A549 treated with RU486 at 1 μM for 4 hours (cell line): ENCODE measurements around the gene POLH. TPM values are rescaled to one million over a fixed set of nuclear protein-coding genes. Genes with fewer than 3 reads are reported as not detected.

Source experiments
- total RNA-seq: library from RNA; stranded (reverse); fragments of 200-300 nt; extraction: Qiagen RNA extraction; gene quantifications from 5 replicates; pipeline ENCODE4 v1.2.3, GENCODE V29; 2022; ENCODE audit warnings: low read depth

Gene POLH
- total RNA-seq, result 8.4 to 10.3 TPM (median 9.1 TPM) in 5 replicates

DNA sequence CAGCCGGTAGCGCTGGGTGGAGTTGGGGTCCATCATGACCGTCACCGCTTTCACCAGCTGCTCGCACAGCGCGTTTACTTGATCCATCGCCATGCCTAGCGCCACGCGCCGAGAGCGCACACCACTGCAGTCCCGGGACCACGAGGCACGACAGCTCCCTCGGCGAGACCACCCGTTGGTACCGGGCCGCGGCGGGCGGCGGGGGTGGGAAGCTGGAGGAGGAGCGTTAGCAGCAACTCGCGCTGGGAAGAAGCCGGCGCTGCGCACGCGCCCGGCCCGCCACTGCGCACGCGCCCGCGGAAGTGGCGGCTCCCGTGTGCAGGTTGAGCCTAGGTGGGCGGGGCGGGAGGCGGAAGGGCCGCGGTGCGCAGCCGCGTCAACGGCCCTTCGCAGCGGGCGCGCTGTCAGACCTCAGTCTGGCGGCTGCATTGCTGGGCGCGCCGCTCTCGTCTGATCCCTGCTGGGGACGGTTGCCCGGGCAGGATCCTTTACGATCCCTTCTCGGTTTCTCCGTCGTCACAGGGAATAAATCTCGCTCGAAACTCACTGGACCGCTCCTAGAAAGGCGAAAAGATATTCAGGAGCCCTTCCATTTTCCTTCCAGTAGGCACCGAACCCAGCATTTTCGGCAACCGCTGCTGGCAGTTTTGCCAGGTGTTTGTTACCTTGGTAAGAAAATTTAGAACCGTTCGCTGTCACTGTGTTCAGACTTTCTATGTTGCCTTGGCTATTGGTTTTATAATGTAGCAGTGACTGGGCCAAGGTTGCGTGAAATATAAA, at the start of gene POLH, which contains the start of gene XPO5:
POLH (plus strand) TSS at position 414 of the 780 bp plus-strand sequence. CDS start 6,135 bp downstream, outside the sequence.
XPO5 (minus strand) TSS at position 267 of the 780 bp plus-strand sequence; CDS start at position 93, 174 bp downstream.

DNA sequence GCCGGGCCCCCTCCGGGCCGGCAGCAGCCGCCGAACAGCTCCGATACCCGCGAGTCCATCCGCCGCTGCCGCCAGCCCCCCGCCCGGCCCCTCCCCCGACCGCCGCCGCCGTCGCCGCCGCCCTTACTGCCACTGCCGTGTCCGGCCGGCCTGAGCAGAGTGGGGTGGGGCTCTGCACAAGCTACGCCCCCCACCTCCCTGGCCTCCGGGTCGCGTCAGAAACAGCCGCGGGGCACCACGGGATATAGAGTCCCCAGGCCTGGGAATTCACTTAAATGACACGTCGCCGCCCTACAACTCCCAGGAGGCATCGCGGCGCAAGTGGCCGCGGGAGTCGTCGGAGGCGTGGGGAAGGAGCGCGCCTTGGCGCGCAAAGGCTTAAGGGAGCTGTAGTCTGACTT, 53.1 kb downstream of the POLH start, which contains the start of gene GTPBP2:
GTPBP2 (minus strand) TSS at position 161 of the 401 bp plus-strand sequence; CDS start at position 59, 102 bp downstream.

DNA sequence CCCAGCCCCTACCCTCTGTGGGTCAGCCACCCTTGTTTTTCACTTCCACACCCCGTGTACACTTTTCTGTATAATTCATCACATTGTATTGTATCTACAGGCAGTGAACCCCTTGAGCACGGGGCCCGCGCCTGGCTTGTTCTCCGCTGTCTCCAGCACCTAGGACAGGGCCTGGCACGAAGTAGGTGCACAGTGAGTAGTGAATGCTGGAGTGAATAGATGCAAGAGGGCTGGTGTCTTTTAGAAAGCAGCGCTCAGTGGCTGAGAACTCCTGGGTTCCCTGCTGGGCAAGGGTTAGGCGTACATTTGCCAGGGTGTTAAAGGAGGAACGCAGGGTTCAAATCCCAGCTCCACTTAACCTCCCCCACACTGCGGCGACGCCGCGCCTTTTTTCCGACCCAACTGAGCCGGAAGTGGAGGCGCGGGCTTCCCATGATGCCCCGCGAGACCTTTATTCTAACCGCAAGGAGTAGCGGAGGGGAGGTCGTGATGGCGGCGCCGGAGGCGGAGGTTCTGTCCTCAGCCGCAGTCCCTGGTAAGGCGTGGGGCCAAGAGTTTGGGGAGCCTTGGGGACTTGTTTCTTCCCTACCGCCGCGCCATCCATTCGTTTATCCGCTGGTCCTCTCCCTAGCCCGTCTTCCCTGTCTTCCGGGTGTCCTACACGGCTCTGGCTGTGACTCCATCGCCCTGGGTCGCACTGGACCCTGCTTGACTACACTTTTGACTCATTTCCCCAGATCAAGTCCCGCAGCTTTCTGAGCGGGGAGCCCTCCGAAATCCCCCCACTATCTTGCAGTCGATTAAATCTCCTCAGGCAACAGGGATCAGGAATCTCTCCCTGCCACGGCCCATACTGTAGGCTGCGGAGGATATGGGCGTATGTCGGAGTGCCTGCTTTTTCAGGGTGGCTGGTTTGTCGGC, 59.7 kb downstream of the POLH start, which contains the start of gene MAD2L1BP:
MAD2L1BP (plus strand) TSS at position 454 of the 921 bp plus-strand sequence; CDS start at position 490, 36 bp downstream.

DNA sequence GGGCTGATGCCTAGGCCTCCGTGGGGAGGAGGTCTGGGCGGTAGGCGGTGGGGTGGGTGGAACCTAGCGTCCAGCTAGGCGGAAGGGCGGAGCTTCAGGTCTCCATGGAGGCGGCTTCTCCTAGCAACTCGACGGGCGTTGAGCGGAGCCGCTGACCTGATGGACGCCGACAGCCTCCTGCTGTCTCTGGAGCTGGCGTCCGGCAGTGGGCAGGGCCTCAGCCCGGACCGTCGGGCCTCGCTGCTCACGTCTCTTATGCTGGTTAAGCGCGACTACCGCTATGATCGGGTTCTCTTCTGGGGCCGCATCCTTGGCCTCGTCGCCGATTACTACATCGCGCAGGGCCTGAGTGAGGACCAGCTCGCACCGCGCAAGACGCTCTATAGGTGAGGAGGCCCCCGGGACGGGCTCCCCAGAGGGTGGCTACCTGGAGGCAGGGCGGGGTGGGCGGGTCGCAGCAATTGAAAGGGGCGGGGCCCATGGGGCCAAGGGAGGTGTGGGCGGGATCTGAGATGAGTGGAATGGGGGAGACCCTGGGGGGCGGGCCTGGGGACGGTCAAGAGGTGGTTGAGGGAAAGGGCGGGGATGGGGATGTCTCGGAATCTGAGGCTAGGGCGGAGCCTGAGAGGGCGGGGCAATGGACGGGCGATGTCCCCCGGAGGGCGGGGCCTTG, 69.1 kb downstream of the POLH start, which contains the start of gene RSPH9:
RSPH9 (plus strand) TSS at position 97 of the 673 bp plus-strand sequence; CDS start at position 160, 63 bp downstream.

Other genes with a start within 250 kb of the POLH start
- gene ZNF318, start 206.5 kb upstream of the POLH start, total RNA-seq, result 3.6 to 5.2 TPM (median 4.9 TPM) in 5 replicates
- 5.9 to 12.5 TPM (median 9.2 TPM) in 5 replicates for gene ABCC10, start 148.6 kb upstream of the POLH start, total RNA-seq
- 3.6 to 6.8 TPM (median 5.7 TPM) in 5 replicates for gene DLK2, start 120.6 kb upstream of the POLH start, total RNA-seq
- gene TJAP1, start 98.6 kb upstream of the POLH start, total RNA-seq, result 15.1 to 20.9 TPM (median 19.9 TPM) in 5 replicates
- gene LRRC73, start 65.8 kb upstream of the POLH start, total RNA-seq, result 0.95 to 1.5 TPM (median 1.4 TPM) in 5 replicates
- 61.0 to 73.1 TPM (median 69.5 TPM) in 5 replicates for gene YIPF3, start 59.3 kb upstream of the POLH start, total RNA-seq
- gene POLR1C, start 59.1 kb upstream of the POLH start, total RNA-seq, result 49.2 to 59.3 TPM (median 55.5 TPM) in 5 replicates
- 26.4 to 29.7 TPM (median 29.1 TPM) in 5 replicates for gene XPO5, start 147 bp upstream of the POLH start, total RNA-seq
- gene GTPBP2, start 53.1 kb downstream of the POLH start, total RNA-seq, result 13.6 to 22.0 TPM (median 20.5 TPM) in 5 replicates
- gene MAD2L1BP, start 59.7 kb downstream of the POLH start, total RNA-seq, result 34.9 to 40.1 TPM (median 35.7 TPM) in 5 replicates
- gene RSPH9, start 68.9 kb downstream of the POLH start, total RNA-seq, result 0.13 to 0.30 TPM (median 0.16 TPM) in 5 replicates
- gene MRPS18A, start 111.6 kb downstream of the POLH start, total RNA-seq, result 45.6 to 50.2 TPM (median 46.5 TPM) in 5 replicates
- 33.1 to 37.1 TPM (median 34.0 TPM) in 5 replicates for gene VEGFA, start 194.0 kb downstream of the POLH start, total RNA-seq